Pulmonary artery endothelial cell (primary cell): ENCODE data around the gene JMJD1C. TPM values are rescaled to one million over a fixed set of nuclear protein-coding genes. Genes with fewer than 3 reads are reported as not detected.

Experiments
- DNase-seq: peaks from one replicate; pipeline ENCODE4 v3.0.0-alpha.2; 2011; ENCODE audit warnings: low read depth, low spot score
- total RNA-seq: library from RNA; depleted of rRNA; stranded (reverse); fragments of >200 nt; gene quantifications from 2 replicates; pipeline ENCODE4 v1.2.3, GENCODE V29; 2014

JMJD1C gene
- total RNA-seq, 1 donor from 2014 or later = 122 TPM

- DNase-seq = no peak
Observed at GRCh38 chr10:63133821-63134557, 331.8 kb downstream of the JMJD1C start.

DNA sequence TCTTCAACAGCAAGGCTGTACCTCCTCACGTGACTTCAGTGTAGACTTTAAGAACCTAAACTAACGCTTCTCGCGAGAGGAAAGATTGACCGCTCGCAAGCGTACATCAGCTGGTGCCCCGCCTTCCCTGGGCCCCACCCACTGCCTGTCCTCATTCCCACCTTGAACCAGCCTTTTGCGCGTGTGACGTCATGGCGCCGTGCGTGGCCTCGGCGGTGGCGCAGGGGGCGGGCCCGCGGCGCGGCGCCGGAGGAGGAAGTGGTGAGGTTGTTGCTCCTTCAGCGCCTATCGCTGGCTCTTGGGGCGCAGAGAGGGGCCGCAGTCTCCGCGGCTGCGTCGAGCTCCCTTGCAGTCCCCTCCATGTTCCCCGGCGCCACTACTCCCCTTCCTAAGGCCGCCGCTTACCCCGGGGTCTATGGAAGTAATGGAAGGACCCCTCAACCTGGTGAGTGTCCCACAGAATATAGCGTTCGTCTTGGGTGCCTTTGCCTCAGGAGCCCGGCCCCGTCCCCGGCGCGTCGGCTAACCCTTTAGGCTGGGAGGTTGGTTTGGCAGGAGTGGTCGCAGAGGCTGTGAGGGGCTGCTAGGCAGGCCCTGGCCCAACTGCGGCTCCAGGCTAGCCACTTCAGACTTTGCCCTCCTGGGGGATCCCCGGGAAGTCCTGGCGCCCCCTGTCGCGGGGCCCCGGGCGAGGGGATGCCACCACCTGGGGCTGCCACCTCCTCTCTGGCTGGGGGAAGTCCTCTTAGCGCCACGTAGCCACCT, 332.5 kb downstream of the JMJD1C start, which contains the start of gene NRBF2:
Gene NRBF2, plus strand, starts transcription at position 273 of the 765 bp plus-strand sequence. Its CDS starts 143 bp downstream, at position 416.
- peak; percentile 93 for DNase-seq

- no peak for DNase-seq
Observed at GRCh38 chr10:63132651-63133055, 333.1 kb downstream of the JMJD1C start.

GRCh38 chr10:63129888-63130287, 335.9 kb downstream of the JMJD1C start:
- DNase-seq = no peak

DNA sequence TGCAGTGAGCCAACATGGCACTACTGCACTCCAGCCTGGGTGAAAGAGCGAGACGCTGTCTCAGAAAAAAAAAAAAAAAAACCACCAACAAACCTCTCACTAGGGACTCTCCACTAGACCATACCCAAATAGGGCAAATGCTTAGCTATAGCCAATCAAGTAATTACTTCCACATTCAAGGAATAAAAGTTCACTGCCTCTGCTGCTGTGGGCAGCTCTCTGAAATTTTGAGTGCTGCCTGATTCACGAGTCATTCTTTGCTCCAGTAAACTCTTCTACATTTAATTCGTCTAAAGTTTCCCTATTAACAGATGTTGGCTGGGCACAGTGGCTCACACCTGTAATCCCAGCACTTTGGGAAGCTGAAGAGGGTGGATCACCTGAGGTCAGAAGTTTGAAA, 337.3 kb downstream of the JMJD1C start:
- no peak for DNase-seq

- DNase-seq = no peak
Observed at GRCh38 chr10:63125459-63125858, 340.3 kb downstream of the JMJD1C start.

- DNase-seq = no peak
Observed at GRCh38 chr10:63123727-63124362, 341.9 kb downstream of the JMJD1C start.

DNA sequence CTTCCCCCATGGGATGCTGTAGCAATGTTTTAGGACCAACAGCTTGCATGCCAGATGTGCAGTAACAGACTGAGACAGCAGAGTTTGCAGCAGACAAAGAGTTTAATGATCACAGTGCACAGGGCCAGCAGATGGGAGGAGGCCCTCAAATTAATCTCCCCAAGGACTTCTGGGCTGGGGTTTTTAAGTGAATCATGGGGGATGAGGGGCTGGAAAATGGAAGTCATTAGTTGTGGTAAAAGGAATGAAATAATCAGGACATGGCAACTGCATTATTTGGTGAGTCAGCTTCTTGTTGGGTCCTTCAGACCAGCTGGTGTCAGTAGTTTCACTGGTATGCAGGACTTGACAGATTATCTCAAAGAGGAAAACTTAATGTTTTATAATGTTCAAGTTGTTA, 345.2 kb downstream of the JMJD1C start:
- DNase-seq = no peak

DNA sequence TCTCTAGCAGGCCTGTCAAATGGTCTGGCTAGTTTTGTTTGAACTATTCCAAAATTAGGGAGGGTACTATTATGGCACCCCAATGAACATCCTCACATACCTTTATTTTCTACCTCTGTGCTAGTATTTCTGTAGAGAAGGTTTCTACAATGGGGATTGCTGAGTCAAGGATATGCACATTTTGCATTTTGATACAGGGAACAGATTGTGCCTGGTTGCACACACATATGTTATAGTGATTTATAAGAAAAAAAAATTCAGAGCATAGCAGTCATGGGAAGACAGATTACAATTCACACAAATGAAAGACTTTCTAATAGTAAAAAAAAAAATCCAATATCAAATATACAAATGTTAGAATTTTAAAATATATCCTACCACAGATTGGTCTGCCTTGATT, 346.7 kb downstream of the JMJD1C start:
- DNase-seq = no peak

Other genes with a start within 250 kb of the JMJD1C start
- 39.4 and 61.2 TPM in 2 replicates for gene REEP3, start 55.4 kb upstream of the JMJD1C start, total RNA-seq